HG03108 (cell line): ENCODE measurements around the gene ART3.

Experiments
- ATAC-seq: cut with Tn5 transposase; IDR thresholded peaks from one replicate; pipeline ENCODE4 v1.9.1; 2021; ENCODE audit warnings: moderate library complexity; ENCODE audit not compliant: unreplicated experiment

The ART3 gene

GRCh38 chr4:76067652-76068286 lies 6.7 kb upstream of the ART3 start:
- ATAC-seq, result peak; percentile 80

GRCh38 chr4:76072760-76073159 lies 1.7 kb upstream of the ART3 start:
- no peak for ATAC-seq

- no peak for ATAC-seq
Observed at GRCh38 chr4:76074993-76075600, 588 bp downstream of the ART3 start.

GRCh38 chr4:76078033-76078613 lies 3.6 kb downstream of the ART3 start:
- no peak for ATAC-seq

GRCh38 chr4:76083386-76083988 lies 9.0 kb downstream of the ART3 start:
- no peak for ATAC-seq

- ATAC-seq, result no peak
Observed at GRCh38 chr4:76084542-76084941, 10.0 kb downstream of the ART3 start.

GRCh38 chr4:76087007-76087769 lies 12.7 kb downstream of the ART3 start:
- no peak for ATAC-seq

- ATAC-seq, result no peak
Observed at GRCh38 chr4:76088719-76089118, 14.2 kb downstream of the ART3 start.

GRCh38 chr4:76090241-76090691 lies 15.8 kb downstream of the ART3 start:
- ATAC-seq, result no peak

- ATAC-seq, result no peak
Observed at GRCh38 chr4:76091052-76091451, 16.5 kb downstream of the ART3 start.

- ATAC-seq, result no peak
Observed at GRCh38 chr4:76095568-76095967, 21.1 kb downstream of the ART3 start.

- no peak for ATAC-seq
Observed at GRCh38 chr4:76096076-76096475, 21.6 kb downstream of the ART3 start.

- no peak for ATAC-seq
Observed at GRCh38 chr4:76105652-76106051, 31.1 kb downstream of the ART3 start.

- ATAC-seq, result no peak
Observed at GRCh38 chr4:76106442-76106841, 31.9 kb downstream of the ART3 start.

- no peak for ATAC-seq
Observed at GRCh38 chr4:76108467-76109181, 34.1 kb downstream of the ART3 start.

- ATAC-seq, result no peak
Observed at GRCh38 chr4:76116821-76117220, 42.3 kb downstream of the ART3 start.

GRCh38 chr4:76117536-76117935 lies 43.0 kb downstream of the ART3 start:
- ATAC-seq, result no peak

- no peak for ATAC-seq
Observed at GRCh38 chr4:76120199-76120598, 45.7 kb downstream of the ART3 start.

GRCh38 chr4:76125816-76126215 lies 51.3 kb downstream of the ART3 start:
- no peak for ATAC-seq

- no peak for ATAC-seq
Observed at GRCh38 chr4:76127754-76128153, 53.2 kb downstream of the ART3 start.

GRCh38 chr4:76141241-76141640 lies 66.7 kb downstream of the ART3 start:
- no peak for ATAC-seq
